K562 (cell line): ENCODE data around the gene SESN2. TPM values are rescaled to one million over a fixed set of nuclear protein-coding genes. Genes with fewer than 3 reads are reported as not detected.
A peak's percentile ranks its signal among the peaks of the same experiment; 100 is the strongest.

Experiments used
- ATAC-seq: fragments of 200-7000 bp; cut with Tn5 transposase; 3 replicates; pipeline ENCODE4 v1.9.1; 2020; ENCODE audit warnings: moderate library complexity
- BruUV-seq: library from RNA; stranded (reverse); fragments of 400-500 nt; replicated peaks from 2 replicates; lab custom pipeline; 2021; lab: Mats Ljungman, UMichigan
- CTCF ChIA-PET: fragments of 300-600 bp; formaldehyde crosslinking; extraction: SDS; loops from one replicate; lab custom pipeline; 2021; ENCODE audit warnings: low intra/inter-chr PET ratio; lab: Yijun Ruan, JAX
- POLR2A ChIA-PET: fragments of 300-600, 350-650 bp; sonication (Branson Sonifier 250); formaldehyde crosslinking; extraction: SDS; loops from one replicate; lab custom pipeline; 2021; ENCODE audit warnings: antibody characterized with exemption, inconsistent platforms; lab: Yijun Ruan, JAX
- DNase-seq, 4 experiments: peaks; one replicate each; pipeline versions ENCODE4 v3.0.0 to v3.0.0-alpha.2; 2011 to 2018; ENCODE audit warnings: low spot score in 3 of 4, mixed read lengths in 3 of 4; ENCODE audit errors: extremely low read depth in 1 of 4
- FAIRE-seq: peaks from 2 replicates; lab custom pipeline; 2011; peaks lifted over from hg19 to GRCh38; lab: Jason Lieb, UNC
- H2AFZ ChIP-seq: 2 replicates; pipeline ENCODE4 v1.6.0; 2011; ENCODE audit warnings: low read depth, low read length, control low read depth, inconsistent platforms
- H3K27ac ChIP-seq: fragments of 200-600 bp; 3 replicates; pipeline ENCODE4 v1.8.0; 2011; ENCODE audit warnings: low read depth, mild to moderate bottlenecking, control low read depth, inconsistent platforms, low read length, moderate library complexity, mixed read lengths; ENCODE audit errors: extremely low read depth
- H3K27me3 ChIP-seq, 2 experiments: fragments of 300-600 bp in 1 of 2; 2 replicates in 1 of 2; 3 replicates in 1 of 2; pipeline versions ENCODE4 v1.6.0 to v1.8.0; 2011; ENCODE audit warnings: inconsistent platforms in 2 of 2, low read length in 2 of 2, mild to moderate bottlenecking in 1 of 2, mixed read lengths in 1 of 2, moderate library complexity in 1 of 2; ENCODE audit not compliant: control insufficient read depth in 2 of 2, insufficient read depth in 2 of 2
- H3K36me3 ChIP-seq: fragments of 300-600 bp; 3 replicates; pipeline ENCODE4 v1.8.0; 2011; ENCODE audit warnings: mild to moderate bottlenecking, low read length, inconsistent platforms; ENCODE audit not compliant: control insufficient read depth, insufficient read depth
- H3K4me1 ChIP-seq, 2 experiments: fragments of 200-600 bp in 1 of 2; replicated peaks in 1 of 2; 2 replicates in 1 of 2; 3 replicates in 1 of 2; pipeline versions ENCODE4 v1.5.1 to v1.8.0; 2011; ENCODE audit warnings: inconsistent platforms in 2 of 2, low read length in 2 of 2, mild to moderate bottlenecking in 1 of 2, mixed read lengths in 1 of 2, moderate library complexity in 1 of 2; ENCODE audit not compliant: control insufficient read depth in 2 of 2, insufficient read depth in 2 of 2
- H3K4me2 ChIP-seq: 2 replicates; pipeline ENCODE4 v1.6.1; 2011; ENCODE audit warnings: low read length, control low read depth, inconsistent platforms, mixed read lengths; ENCODE audit not compliant: insufficient read depth
- H3K4me3 ChIP-seq: fragments of 200-600 bp; sonication (generic), shearing (Covaris generic); 2 replicates; pipeline ENCODE4 v1.5.1; 2016; ENCODE audit warnings: control low read depth, inconsistent platforms
- H3K79me2 ChIP-seq: fragments of 200-600 bp; 3 replicates; pipeline ENCODE4 v1.8.0; 2011; ENCODE audit warnings: low read length, inconsistent platforms; ENCODE audit not compliant: control insufficient read depth, insufficient read depth
- H3K9ac ChIP-seq, 2 experiments: 2 replicates each; pipeline versions ENCODE4 v1.6.0 to v1.6.1; 2011; ENCODE audit warnings: low read depth in 2 of 2, low read length in 2 of 2, control low read depth in 1 of 2, inconsistent platforms in 1 of 2, mild to moderate bottlenecking in 1 of 2, mixed read lengths in 1 of 2; ENCODE audit not compliant: insufficient read depth in 1 of 2
- H3K9me1 ChIP-seq: one replicate; pipeline ENCODE4 v1.6.0; 2011; ENCODE audit warnings: inconsistent platforms, mild to moderate bottlenecking, low read length, moderate library complexity; ENCODE audit not compliant: control insufficient read depth, insufficient read depth
- H3K9me3 ChIP-seq: replicated peaks from 2 replicates; pipeline ENCODE4 v1.5.1; 2011; ENCODE audit warnings: low read depth, low read length, inconsistent platforms; ENCODE audit not compliant: control insufficient read depth, insufficient read depth
- H4K20me1 ChIP-seq: replicated peaks from 2 replicates; pipeline ENCODE4 v1.6.1; 2011; ENCODE audit warnings: low read length, inconsistent platforms, mixed read lengths; ENCODE audit not compliant: control insufficient read depth, insufficient read depth
- ATF7 ChIP-seq: fragments of 450-650 bp; IDR thresholded peaks from 2 replicates; pipeline ENCODE4 v1.7.1; 2014; ENCODE audit warnings: mild to moderate bottlenecking, moderate library complexity
- BCOR ChIP-seq: fragments of 450-650 bp; IDR thresholded peaks from 2 replicates; pipeline ENCODE4 v1.6.1; 2016
- DNMT1 ChIP-seq: fragments of 450-650 bp; IDR thresholded peaks from 2 replicates; pipeline ENCODE4 v1.6.1; 2016; ENCODE audit warnings: antibody characterized with exemption, mild to moderate bottlenecking
- MTA2 ChIP-seq: fragments of 450-650 bp; IDR thresholded peaks from 2 replicates; pipeline ENCODE4 v1.6.1; 2016; ENCODE audit warnings: low read depth
- NFE2 ChIP-seq: IDR thresholded peaks from 2 replicates; pipeline ENCODE4 v1.6.1; 2014; ENCODE audit warnings: antibody characterized with exemption, low read depth
- OTX1 ChIP-seq: fragments of 450-650 bp; formaldehyde crosslinking; IDR thresholded peaks from 2 replicates; pipeline ENCODE4 v1.4.0; 2022; ENCODE audit warnings: mild to moderate bottlenecking
- PTBP1 ChIP-seq: fragments of 200-400 bp; formaldehyde crosslinking; IDR thresholded peaks from 2 replicates; pipeline ENCODE4 v1.6.1; 2017; ENCODE audit warnings: low read depth, low read length
- RBFOX2 ChIP-seq: fragments of 200-400 bp; formaldehyde crosslinking; IDR thresholded peaks from 2 replicates; pipeline ENCODE4 v1.6.1; 2017; ENCODE audit warnings: low read depth, mild to moderate bottlenecking, low read length, moderate library complexity
- SMARCE1 ChIP-seq: fragments of 450-650 bp; IDR thresholded peaks from 2 replicates; pipeline ENCODE4 v1.7.1; 2016; ENCODE audit warnings: mild to moderate bottlenecking
- ZNF766 ChIP-seq: fragments of 200-800 bp; sonication (Bioruptor generic); conservative IDR thresholded peaks from 2 replicates; pipeline ENCODE4 v1.6.1; 2016; ENCODE audit warnings: missing genetic modification characterization, missing compliant biosample characterization
- WGBS: fragments of 100-300 bp; shearing (Covaris generic); methylation state at CpG from one replicate; pipeline ENCODE4 v1.1.6; 2016; ENCODE audit warnings: low coverage, mixed read lengths; ENCODE audit not compliant: insufficient coverage; ENCODE audit errors: missing lambda C conversion rate; 5-methylcytosine and 5-hydroxymethylcytosine counted together
- in situ Hi-C: fragments of 300-500 bp; cut with MboI; formaldehyde crosslinking; loops from 4 replicates; pipeline ENCODE4 v1.15.0; 2018; ENCODE audit warnings: inconsistent platforms, mixed read lengths
- intact Hi-C: fragments of 100-400 bp; cut with micrococcal nuclease; formaldehyde crosslinking; loops from 2 replicates; pipeline ENCODE4 v1.14.2; 2022
- polyA plus RNA-seq, 8 experiments: library from polyadenylated mRNA; depleted of rRNA in 4 of 8; stranded (reverse) in 5 of 8; unstranded in 3 of 8; fragments of >200 nt; fragmentation: Nextera tagmentation in 2 of 8; fragmentation: Illumina TruSeq in 1 of 8; extraction: Ambion mirVana in 2 of 8; extraction: Trizol in 1 of 8; gene quantifications; 2 replicates each; pipeline versions ENCODE4 v1.2.1 to v1.2.3, GENCODE V29; 2011 to 2014; ENCODE audit warnings: inconsistent platforms in 1 of 8, missing spikeins in 1 of 8
- total RNA-seq, 7 experiments: library from RNA; depleted of rRNA in 6 of 7; stranded (reverse); fragments of >200 nt in 6 of 7; fragmentation: Illumina TruSeq in 2 of 7; extraction: Trizol in 2 of 7; gene quantifications; 2 replicates each; pipeline versions ENCODE4 v1.2.1 to v1.2.3, GENCODE V29; 2011 to 2021; ENCODE audit warnings: low replicate concordance in 1 of 7
- TF ChIP-seq, protein P1 (sequence below): fragments of 450-650 bp; formaldehyde crosslinking; IDR thresholded peaks from 2 replicates; pipeline ENCODE4 v1.4.0; 2020; ENCODE audit warnings: mild to moderate bottlenecking
- TF ChIP-seq, protein P2 (sequence below), 3 experiments: IDR thresholded peaks in 2 of 3; conservative IDR thresholded peaks in 1 of 3; 2 replicates each; pipeline ENCODE4 v1.5.1; 2011 to 2012; ENCODE audit warnings: low read length in 3 of 3, mild to moderate bottlenecking in 3 of 3, control low read depth in 2 of 3, improper control_type of control experiment in 1 of 3, inconsistent platforms in 1 of 3, low read depth in 1 of 3, mixed read lengths in 1 of 3, moderate library complexity in 1 of 3; ENCODE audit not compliant: insufficient read depth in 2 of 3
- TF ChIP-seq, protein P3 (sequence below): fragments of 250-450 bp; sonication (Bioruptor Pico); IDR thresholded peaks from 2 replicates; pipeline ENCODE4 v1.5.0; 2021
- TF ChIP-seq, protein P4 (sequence below): IDR thresholded peaks from 2 replicates; pipeline ENCODE4 v1.6.1; 2014; ENCODE audit warnings: antibody characterized with exemption

SESN2 gene
- total and polyA plus RNA-seq, 9 of the 15 experiments (the other 6 are each of a cell fraction or from before 2014, with no cell fraction given) = 3.7 to 71.3 (median 16.8) TPM

DNA sequence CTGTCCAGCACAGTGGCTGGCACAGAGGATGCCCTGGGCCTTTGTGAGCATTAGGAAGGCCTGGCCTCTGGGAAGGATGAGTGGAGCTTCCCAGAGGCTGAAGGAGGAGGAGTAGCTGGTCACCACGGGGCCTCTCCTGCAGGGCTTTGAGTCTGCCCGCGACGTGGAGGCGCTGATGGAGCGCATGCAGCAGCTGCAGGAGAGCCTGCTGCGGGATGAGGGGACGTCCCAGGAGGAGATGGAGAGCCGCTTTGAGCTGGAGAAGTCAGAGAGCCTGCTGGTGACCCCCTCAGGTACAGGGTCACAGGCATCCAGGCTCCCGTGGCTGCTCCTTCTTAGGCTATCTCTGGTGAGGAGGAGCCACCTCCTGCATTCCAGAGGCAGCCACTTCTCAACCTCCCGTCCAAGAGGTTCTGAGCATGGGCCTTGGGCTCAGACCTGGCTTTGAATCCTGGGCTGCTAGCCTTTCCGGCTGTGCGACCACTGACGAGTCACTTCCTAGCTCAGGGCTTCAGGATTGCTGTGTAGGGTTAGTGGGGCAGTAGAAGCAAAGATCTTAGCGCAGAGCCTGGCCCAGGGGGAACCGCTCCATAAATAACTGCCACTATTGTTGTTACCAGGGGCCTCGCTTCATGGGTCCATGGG lies 14.0 kb downstream of the SESN2 start (continued):
- TF ChIP-seq, protein P1, sequence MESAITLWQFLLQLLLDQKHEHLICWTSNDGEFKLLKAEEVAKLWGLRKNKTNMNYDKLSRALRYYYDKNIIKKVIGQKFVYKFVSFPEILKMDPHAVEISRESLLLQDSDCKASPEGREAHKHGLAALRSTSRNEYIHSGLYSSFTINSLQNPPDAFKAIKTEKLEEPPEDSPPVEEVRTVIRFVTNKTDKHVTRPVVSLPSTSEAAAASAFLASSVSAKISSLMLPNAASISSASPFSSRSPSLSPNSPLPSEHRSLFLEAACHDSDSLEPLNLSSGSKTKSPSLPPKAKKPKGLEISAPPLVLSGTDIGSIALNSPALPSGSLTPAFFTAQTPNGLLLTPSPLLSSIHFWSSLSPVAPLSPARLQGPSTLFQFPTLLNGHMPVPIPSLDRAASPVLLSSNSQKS (CRISPR knock-in tag) = no peak
- TF ChIP-seq, protein P2, sequence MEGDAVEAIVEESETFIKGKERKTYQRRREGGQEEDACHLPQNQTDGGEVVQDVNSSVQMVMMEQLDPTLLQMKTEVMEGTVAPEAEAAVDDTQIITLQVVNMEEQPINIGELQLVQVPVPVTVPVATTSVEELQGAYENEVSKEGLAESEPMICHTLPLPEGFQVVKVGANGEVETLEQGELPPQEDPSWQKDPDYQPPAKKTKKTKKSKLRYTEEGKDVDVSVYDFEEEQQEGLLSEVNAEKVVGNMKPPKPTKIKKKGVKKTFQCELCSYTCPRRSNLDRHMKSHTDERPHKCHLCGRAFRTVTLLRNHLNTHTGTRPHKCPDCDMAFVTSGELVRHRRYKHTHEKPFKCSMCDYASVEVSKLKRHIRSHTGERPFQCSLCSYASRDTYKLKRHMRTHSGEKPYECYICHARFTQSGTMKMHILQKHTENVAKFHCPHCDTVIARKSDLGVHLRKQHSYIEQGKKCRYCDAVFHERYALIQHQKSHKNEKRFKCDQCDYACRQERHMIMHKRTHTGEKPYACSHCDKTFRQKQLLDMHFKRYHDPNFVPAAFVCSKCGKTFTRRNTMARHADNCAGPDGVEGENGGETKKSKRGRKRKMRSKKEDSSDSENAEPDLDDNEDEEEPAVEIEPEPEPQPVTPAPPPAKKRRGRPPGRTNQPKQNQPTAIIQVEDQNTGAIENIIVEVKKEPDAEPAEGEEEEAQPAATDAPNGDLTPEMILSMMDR (IDR thresholded peaks at IDR 0.05 in 2 of 3, conservative IDR thresholded peaks at IDR 0.05 in 1 of 3; ENCODE audit: insufficient read depth in 2 of 3, low read depth in 1 of 3, low read length in 3 of 3) = 0 out of 6 replicates have a peak, but pooled peaks of 1 of the 3 experiments have one; percentile 3
- peak; percentile 70 for TF ChIP-seq RBFOX2

GRCh38 chr1:28278763-28279162 lies 19.4 kb downstream of the SESN2 start:
- WGBS = 26% methylated on average over 5 of the region's 5 CpGs
- peaks cover 79% of the 10 kb centered on the region for H3K36me3 ChIP-seq
- ChIA-PET POLR2A (interaction anchor here (0.6 to 22.4 kb wide), 10 partner anchors 0 to 363 kb away, joined by 3 to 547 read pairs (median 5); partner anchors contain the start of genes MED18 and SESN2), CTCF (no interaction called here)
- no peak overlapping the region for H2AFZ ChIP-seq
- DNase-seq = peak; percentile 55 to 70 (median 62)
- H3K4me2 ChIP-seq = 0 out of 2 replicates have a peak overlapping the region, but pooled peaks have one; percentile 2
- H4K20me1 ChIP-seq = peaks cover 11% of the 10 kb centered on the region
- no peaks in the 10 kb centered on the region for H3K9me3 ChIP-seq
- no peak for ATAC-seq
- in situ Hi-C loops (no loop called here), intact Hi-C loops (no loop called here)
- H3K79me2 ChIP-seq = no peaks in the 10 kb centered on the region
- H3K4me3 ChIP-seq = no peak overlapping the region
- H3K27ac ChIP-seq = peak overlapping the region; percentile 13; the same call in 1 of the 3 replicates
- H3K4me1 ChIP-seq = peaks cover 10 to 11% of the 10 kb centered on the region in 2 experiments; a peak in 4 of 5 replicates
- peak overlapping the region in 1 of 2 experiments; percentile 39; a peak in 1 of 4 replicates for H3K9ac ChIP-seq
- no TSS peak for BruUV-seq
- H3K9me1 ChIP-seq = peaks cover 5% of the 10 kb centered on the region
- H3K27me3 ChIP-seq = no peaks in the 10 kb centered on the region
- FAIRE-seq = peak; percentile 74
- TF ChIP-seq ZNF766 = peak; percentile 43; the same call in 1 of the 2 replicates
- TF ChIP-seq DNMT1 = no peak
- TF ChIP-seq OTX1 = no peak
- peak; percentile 74 for TF ChIP-seq MTA2
- TF ChIP-seq, protein P3, sequence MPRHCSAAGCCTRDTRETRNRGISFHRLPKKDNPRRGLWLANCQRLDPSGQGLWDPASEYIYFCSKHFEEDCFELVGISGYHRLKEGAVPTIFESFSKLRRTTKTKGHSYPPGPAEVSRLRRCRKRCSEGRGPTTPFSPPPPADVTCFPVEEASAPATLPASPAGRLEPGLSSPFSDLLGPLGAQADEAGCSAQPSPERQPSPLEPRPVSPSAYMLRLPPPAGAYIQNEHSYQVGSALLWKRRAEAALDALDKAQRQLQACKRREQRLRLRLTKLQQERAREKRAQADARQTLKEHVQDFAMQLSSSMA = no peak
- no peak for TF ChIP-seq PTBP1
- TF ChIP-seq NFE2 = 0 out of 2 replicates have a peak, but pooled peaks have one; percentile 9
- 0 out of 2 replicates have a peak, but pooled peaks have one; percentile 28 for TF ChIP-seq ATF7
- TF ChIP-seq BCOR = no peak
- peak; percentile 79 for TF ChIP-seq SMARCE1
- TF ChIP-seq, protein P4, sequence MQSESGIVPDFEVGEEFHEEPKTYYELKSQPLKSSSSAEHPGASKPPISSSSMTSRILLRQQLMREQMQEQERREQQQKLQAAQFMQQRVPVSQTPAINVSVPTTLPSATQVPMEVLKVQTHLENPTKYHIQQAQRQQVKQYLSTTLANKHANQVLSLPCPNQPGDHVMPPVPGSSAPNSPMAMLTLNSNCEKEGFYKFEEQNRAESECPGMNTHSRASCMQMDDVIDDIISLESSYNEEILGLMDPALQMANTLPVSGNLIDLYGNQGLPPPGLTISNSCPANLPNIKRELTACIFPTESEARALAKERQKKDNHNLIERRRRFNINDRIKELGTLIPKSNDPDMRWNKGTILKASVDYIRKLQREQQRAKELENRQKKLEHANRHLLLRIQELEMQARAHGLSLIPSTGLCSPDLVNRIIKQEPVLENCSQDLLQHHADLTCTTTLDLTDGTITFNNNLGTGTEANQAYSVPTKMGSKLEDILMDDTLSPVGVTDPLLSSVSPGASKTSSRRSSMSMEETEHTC = no peak
